Hematopoietic multipotent progenitor cell treated with erythropoietin and hydrocortisone succinate and interleukin-3 and kit ligand, for 4 days (in vitro differentiated cells): ENCODE results near the gene BORCS5.
"Not testable (repeated sequence)": the region's sequence is repeated elsewhere in the genome, so short reads cannot be mapped to it uniquely, and the experiment has no call there.

ENCODE experiments used
- DNase-seq: peaks from one replicate; pipeline ENCODE4 v3.0.0-alpha.2; 2015

The BORCS5 gene

GRCh38 chr12:12356896-12357718, at the start of gene BORCS5:
Gene BORCS5, plus strand, starts transcription at chr12:12357078. Its CDS starts 374 bp downstream, at chr12:12357452.
- peak; percentile 99 for DNase-seq

- not testable (repeated sequence) for DNase-seq
Observed at GRCh38 chr12:12310695-12311094, 46.2 kb upstream of the BORCS5 start.

- DNase-seq: no peak
Observed at GRCh38 chr12:12315838-12316237, 41.0 kb upstream of the BORCS5 start.

- DNase-seq: no peak
Observed at GRCh38 chr12:12319451-12320183, 37.3 kb upstream of the BORCS5 start.

GRCh38 chr12:12323118-12323517, 33.8 kb upstream of the BORCS5 start:
- no peak for DNase-seq

- DNase-seq: no peak
Observed at GRCh38 chr12:12323591-12323990, 33.3 kb upstream of the BORCS5 start.

- no peak for DNase-seq
Observed at GRCh38 chr12:12326262-12326661, 30.6 kb upstream of the BORCS5 start.

- DNase-seq: peak; percentile 87
Observed at GRCh38 chr12:12327802-12328201, 29.1 kb upstream of the BORCS5 start.

GRCh38 chr12:12331244-12331771, 25.6 kb upstream of the BORCS5 start:
- no peak for DNase-seq

- no peak for DNase-seq
Observed at GRCh38 chr12:12331896-12332295, 25.0 kb upstream of the BORCS5 start.

GRCh38 chr12:12333407-12334366, 23.2 kb upstream of the BORCS5 start:
- DNase-seq: peak; percentile 18

GRCh38 chr12:12334367-12335040, 22.4 kb upstream of the BORCS5 start:
- peak; percentile 83 for DNase-seq

- no peak for DNase-seq
Observed at GRCh38 chr12:12336049-12336411, 20.8 kb upstream of the BORCS5 start.

GRCh38 chr12:12336511-12336910, 20.4 kb upstream of the BORCS5 start:
- no peak for DNase-seq

GRCh38 chr12:12338527-12339168, 18.2 kb upstream of the BORCS5 start:
- peak; percentile 40 for DNase-seq

GRCh38 chr12:12349711-12350665, 6.9 kb upstream of the BORCS5 start, which contains the start of gene MANSC1:
Gene MANSC1, minus strand, starts transcription at chr12:12350242. Its CDS starts 6,928 bp downstream, at chr12:12343314.
- DNase-seq: peak; percentile 74

- DNase-seq: no peak
Observed at GRCh38 chr12:12350868-12351463, 5.9 kb upstream of the BORCS5 start.

GRCh38 chr12:12351468-12352185, 5.3 kb upstream of the BORCS5 start:
- DNase-seq: not testable (repeated sequence)

- DNase-seq: no peak
Observed at GRCh38 chr12:12353276-12353675, 3.6 kb upstream of the BORCS5 start.
